GM23248 (cell line): Measurements from ENCODE around the gene PEX12. TPM values are rescaled to one million over a fixed set of nuclear protein-coding genes. Genes with fewer than 3 reads are reported as not detected.
"Not testable (repeated sequence)": the region's sequence is repeated elsewhere in the genome, so short reads cannot be mapped to it uniquely, and the experiment has no call there.

Experiments used
- DNase-seq: peaks from one replicate; pipeline ENCODE4 v3.0.0-alpha.2; 2015
- H2AFZ ChIP-seq: fragments of 200-600 bp; sonication (generic); 2 replicates; pipeline ENCODE4 v1.6.1; 2016; ENCODE audit warnings: antibody characterized with exemption
- H3F3A ChIP-seq: fragments of 200-600 bp; sonication (generic); 2 replicates; pipeline ENCODE4 v1.6.1; 2016; ENCODE audit warnings: mild to moderate bottlenecking, antibody characterized with exemption, mixed run types; ENCODE audit not compliant: insufficient read depth
- H3K27ac ChIP-seq: fragments of 200-600 bp; sonication (generic); 2 replicates; pipeline ENCODE4 v1.5.1; 2016; ENCODE audit warnings: mild to moderate bottlenecking
- H3K27me3 ChIP-seq: fragments of 200-600 bp; sonication (generic); replicated peaks from 2 replicates; pipeline ENCODE4 v1.6.1; 2016; ENCODE audit warnings: mild to moderate bottlenecking; ENCODE audit not compliant: insufficient read depth
- H3K36me3 ChIP-seq: fragments of 200-600 bp; sonication (generic); 2 replicates; pipeline ENCODE4 v1.6.1; 2016; ENCODE audit warnings: low read depth, mild to moderate bottlenecking
- H3K4me1 ChIP-seq: fragments of 200-600 bp; sonication (generic); 2 replicates; pipeline ENCODE4 v1.6.1; 2016; ENCODE audit warnings: mild to moderate bottlenecking; ENCODE audit not compliant: insufficient read depth
- H3K4me2 ChIP-seq: fragments of 200-600 bp; sonication (generic); one replicate; pipeline ENCODE4 v1.6.1; 2016; ENCODE audit warnings: mild to moderate bottlenecking; ENCODE audit not compliant: unreplicated experiment
- H3K4me3 ChIP-seq: fragments of 200-600 bp; sonication (generic); 2 replicates; pipeline ENCODE4 v1.5.1; 2016; ENCODE audit warnings: mild to moderate bottlenecking
- H3K79me2 ChIP-seq: fragments of 200-600 bp; sonication (generic); 2 replicates; pipeline ENCODE4 v1.6.1; 2016; ENCODE audit warnings: mild to moderate bottlenecking; ENCODE audit not compliant: insufficient read depth
- H3K9ac ChIP-seq: fragments of 200-600 bp; sonication (generic); 2 replicates; pipeline ENCODE4 v1.6.1; 2016; ENCODE audit warnings: mild to moderate bottlenecking
- H3K9me2 ChIP-seq: fragments of 200-600 bp; sonication (generic); 2 replicates; pipeline ENCODE4 v1.6.1; 2016; ENCODE audit warnings: mixed run types, mild to moderate bottlenecking, moderate library complexity; ENCODE audit not compliant: insufficient read depth
- H3K9me3 ChIP-seq: fragments of 200-600 bp; sonication (generic); one replicate; pipeline ENCODE4 v1.6.1; 2017; ENCODE audit warnings: low read depth
- H4K20me1 ChIP-seq: fragments of 200-600 bp; sonication (generic); 2 replicates; pipeline ENCODE4 v1.6.0; 2016; ENCODE audit not compliant: insufficient read depth
- EZH2 ChIP-seq: fragments of 200-600 bp; sonication (generic); IDR thresholded peaks from 2 replicates; pipeline ENCODE4 v1.6.1; 2018; ENCODE audit warnings: antibody characterized with exemption, mild to moderate bottlenecking; ENCODE audit not compliant: insufficient read depth, poor library complexity, severe bottlenecking
- EZH2phosphoT487 ChIP-seq: fragments of 200-600 bp; sonication (generic); IDR thresholded peaks from 2 replicates; pipeline ENCODE4 v1.6.1; 2018; ENCODE audit warnings: antibody characterized with exemption, moderate library complexity, mild to moderate bottlenecking, low read depth; ENCODE audit not compliant: insufficient read depth
- WGBS, 2 experiments: methylation state at CpG; one replicate each; pipeline ENCODE4 v1.1.6; 2015 to 2017; ENCODE audit warnings: low lambda C conversion rate in 2 of 2, low coverage in 1 of 2; ENCODE audit errors: missing lambda C conversion rate in 2 of 2; 5-methylcytosine and 5-hydroxymethylcytosine counted together
- in situ Hi-C: fragments of 300-500 bp; cut with MboI; formaldehyde crosslinking; loops from 2 replicates; pipeline ENCODE4 v1.15.0; 2020
- polyA plus RNA-seq: library from polyadenylated mRNA; unstranded; fragments of >200 nt; fragmentation: Nextera tagmentation; extraction: Ambion mirVana; gene quantifications from 2 replicates; pipeline ENCODE4 v1.2.1, GENCODE V29; 2016
- total RNA-seq: library from RNA; depleted of rRNA; stranded (reverse); fragments of >200 nt; shearing (Covaris generic); gene quantifications from 2 replicates; pipeline ENCODE4 v1.2.3, GENCODE V29; 2014

PEX12 gene
- total and polyA plus RNA-seq, 2 experiments from 2014 or later, result 6.3 to 7.9 TPM

DNA sequence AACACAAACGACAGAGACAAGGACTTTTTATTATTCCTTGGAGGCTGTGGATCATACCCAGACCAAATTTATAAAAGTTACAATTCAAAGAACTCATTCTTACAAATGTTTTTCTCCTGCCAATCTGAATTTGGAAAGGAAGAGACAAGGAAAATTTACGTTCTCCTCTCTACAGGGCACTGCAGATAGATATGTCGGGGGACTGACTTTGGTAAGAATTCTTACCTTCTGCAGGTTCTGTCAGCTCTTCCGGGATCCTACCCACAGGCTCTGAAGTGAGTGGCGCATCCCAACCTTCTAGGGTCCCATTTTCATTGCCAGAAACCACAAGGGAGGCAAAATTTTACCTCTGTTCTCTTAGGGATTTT is 38.7 kb downstream of the PEX12 start:
- Histone ChIP-seq H2AFZ (peak overlapping the region; percentile 69), H3K9me3 (no peaks in the 10 kb centered on the region), H3F3A (peaks cover 5% of the 10 kb centered on the region; the same call in 1 of the 2 replicates), H3K36me3 (no peaks in the 10 kb centered on the region), H3K4me3 (peak overlapping the region; percentile 40), H3K27ac (no peak overlapping the region), H3K9ac (0 out of 2 replicates have a peak overlapping the region, but pooled peaks have one; percentile 6), H3K9me2 (no peaks in the 10 kb centered on the region), H3K79me2 (no peaks in the 10 kb centered on the region), H3K4me2 (peak overlapping the region; percentile 53), H4K20me1 (no peaks in the 10 kb centered on the region), H3K4me1 (no peaks in the 10 kb centered on the region), H3K27me3 (no peaks in the 10 kb centered on the region)
- in situ Hi-C loops, result loop anchor here (5.0 kb wide), 2 partner anchors 227 to 372 kb away; no protein-coding TSS in a partner anchor
- 32 to 35% methylated on average over 5 of the region's 5 CpGs for WGBS, 2 experiments
- no peak for TF ChIP-seq EZH2
- TF ChIP-seq EZH2phosphoT487, result no peak
- no peak for DNase-seq

DNA sequence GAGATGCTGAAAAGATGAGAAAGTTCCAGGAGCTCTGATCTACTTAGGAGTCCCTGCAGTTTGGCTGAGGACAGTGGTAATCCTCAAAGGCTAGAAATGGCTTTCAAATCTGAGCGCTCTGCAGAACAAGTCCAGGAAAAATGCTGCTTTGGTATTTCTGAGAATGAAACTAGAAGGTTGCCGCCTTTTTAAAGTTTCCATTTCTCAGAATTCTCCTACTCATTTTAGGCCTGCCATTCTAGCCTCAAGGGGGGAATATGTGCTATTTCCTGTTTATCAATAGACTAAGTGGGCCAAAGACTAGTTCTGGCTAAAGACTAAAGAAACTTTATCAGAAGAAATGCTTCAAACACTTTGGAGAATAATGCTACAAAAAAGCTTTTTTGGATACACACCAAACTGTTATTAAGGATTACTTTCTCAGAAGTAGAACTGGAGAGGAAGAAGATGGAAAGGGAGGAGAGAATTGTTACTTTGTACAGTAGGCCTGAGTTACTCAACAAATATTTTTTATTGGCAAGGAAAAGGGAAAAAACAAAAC is 40.7 kb downstream of the PEX12 start, which contains the start of gene SLFN12L:
SLFN12L (minus strand) TSS at position 78 of the 541 bp plus-strand sequence. CDS start 15,314 bp downstream, outside the sequence.
- Histone ChIP-seq H3K27ac (no peak within 1 kb of the TSS), H3K79me2 (no peaks in the 10 kb centered on the region), H3F3A (peaks cover 5% of the 10 kb centered on the region; the same call in 1 of the 2 replicates), H3K9me2 (no peaks in the 10 kb centered on the region), H3K4me3 (no peak within 1 kb of the TSS), H3K27me3 (no peaks in the 10 kb centered on the region), H3K4me2 (no peak within 1 kb of the TSS), H2AFZ (peak within 1 kb of the TSS; percentile 27), H3K9ac (no peak within 1 kb of the TSS), H4K20me1 (no peaks in the 10 kb centered on the region), H3K4me1 (no peaks in the 10 kb centered on the region), H3K36me3 (no peaks in the 10 kb centered on the region), H3K9me3 (no peaks in the 10 kb centered on the region)
- DNase-seq, result no peak
- no peak for TF ChIP-seq EZH2phosphoT487
- no peak for TF ChIP-seq EZH2
- in situ Hi-C loops, result loop anchor here (5.0 kb wide), 2 partner anchors 225 to 370 kb away; no protein-coding TSS in a partner anchor
- WGBS, 2 experiments, result 77 to 79% methylated on average over 2 of the region's 2 CpGs

DNA sequence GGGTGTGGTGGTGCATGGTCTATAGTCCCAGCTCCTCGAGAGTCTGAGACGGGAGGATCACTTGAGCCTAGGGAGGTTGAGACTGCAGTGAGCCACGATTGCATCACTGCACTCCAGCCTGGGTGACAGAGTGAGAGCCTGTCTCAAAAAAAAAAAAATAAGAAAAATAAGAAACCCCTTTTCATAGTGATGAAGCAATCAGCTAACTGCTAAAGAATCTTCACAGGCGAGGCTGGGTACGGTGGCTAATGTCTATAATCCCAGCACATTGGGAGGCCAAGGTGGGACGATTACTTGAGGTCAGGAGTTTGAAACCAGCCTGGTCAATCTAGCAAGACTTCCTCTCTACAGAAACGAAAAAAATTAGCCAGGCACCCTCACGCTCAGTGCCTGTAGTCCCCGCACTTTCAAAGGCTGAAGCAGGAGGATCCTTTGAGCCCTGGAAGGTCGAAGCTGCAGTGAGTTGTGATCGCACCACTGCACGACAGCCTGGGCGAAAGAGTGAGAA is 41.7 kb downstream of the PEX12 start:
- H3K9me3 ChIP-seq, result no peaks in the 10 kb centered on the region
- no peaks in the 10 kb centered on the region for H3K4me1 ChIP-seq
- no peaks in the 10 kb centered on the region for H3K79me2 ChIP-seq
- H3K4me2 ChIP-seq, result no peak overlapping the region
- no peak for DNase-seq
- H3F3A ChIP-seq, result peaks cover 5% of the 10 kb centered on the region; the same call in 1 of the 2 replicates
- H2AFZ ChIP-seq, result no peak overlapping the region
- no peak overlapping the region for H3K27ac ChIP-seq
- no peaks in the 10 kb centered on the region for H4K20me1 ChIP-seq
- H3K27me3 ChIP-seq, result no peaks in the 10 kb centered on the region
- no peak for TF ChIP-seq EZH2phosphoT487
- no peak for TF ChIP-seq EZH2
- no peak overlapping the region for H3K9ac ChIP-seq
- H3K4me3 ChIP-seq, result no peak overlapping the region
- H3K36me3 ChIP-seq, result no peaks in the 10 kb centered on the region
- H3K9me2 ChIP-seq, result no peaks in the 10 kb centered on the region
- 78 to 87% methylated on average over 13 of the region's 13 CpGs for WGBS, 2 experiments
- in situ Hi-C loops, result loop anchor here (5.0 kb wide), 2 partner anchors 224 to 369 kb away; no protein-coding TSS in a partner anchor

DNA sequence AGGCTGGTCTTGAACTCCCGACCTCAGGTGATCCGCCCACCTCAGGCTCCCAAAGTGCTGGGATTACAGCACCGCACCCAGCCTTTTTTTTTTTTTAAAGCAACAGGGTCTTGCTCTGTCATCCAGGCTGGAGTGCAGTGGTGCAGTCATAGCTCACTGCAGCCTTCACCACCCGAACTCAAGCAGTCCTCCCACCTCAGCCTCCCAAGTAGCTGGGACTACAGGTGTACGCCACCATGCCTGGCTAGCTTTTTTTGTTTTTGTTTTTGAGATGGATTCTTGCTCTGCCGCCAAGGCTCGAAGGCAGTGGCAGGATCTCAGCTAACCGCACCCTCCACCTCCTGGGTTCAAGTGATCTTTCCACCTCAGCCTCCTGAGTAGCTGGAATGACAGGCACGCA is 43.0 kb downstream of the PEX12 start:
- H3F3A ChIP-seq, H3K27ac ChIP-seq, H4K20me1 ChIP-seq, H3K9me3 ChIP-seq, H3K36me3 ChIP-seq, H3K27me3 ChIP-seq, H3K4me1 ChIP-seq, H3K79me2 ChIP-seq, DNase-seq, H3K9me2 ChIP-seq, H3K9ac ChIP-seq, H3K4me3 ChIP-seq, H2AFZ ChIP-seq, H3K4me2 ChIP-seq: not testable (repeated sequence)
- WGBS, 2 experiments, result 87 to 90% methylated on average over 6 to 9 of the region's 9 CpGs
- in situ Hi-C loops, result loop anchor here (5.0 kb wide), 2 partner anchors 223 to 368 kb away; no protein-coding TSS in a partner anchor
